ENCODE data around the gene WNK2. TPM values are rescaled to one million over a fixed set of nuclear protein-coding genes. Genes with fewer than 3 reads are reported as not detected.

WNK2 gene
- total RNA-seq, 1 donor from 2014 or later: 1.9 TPM

DNA sequence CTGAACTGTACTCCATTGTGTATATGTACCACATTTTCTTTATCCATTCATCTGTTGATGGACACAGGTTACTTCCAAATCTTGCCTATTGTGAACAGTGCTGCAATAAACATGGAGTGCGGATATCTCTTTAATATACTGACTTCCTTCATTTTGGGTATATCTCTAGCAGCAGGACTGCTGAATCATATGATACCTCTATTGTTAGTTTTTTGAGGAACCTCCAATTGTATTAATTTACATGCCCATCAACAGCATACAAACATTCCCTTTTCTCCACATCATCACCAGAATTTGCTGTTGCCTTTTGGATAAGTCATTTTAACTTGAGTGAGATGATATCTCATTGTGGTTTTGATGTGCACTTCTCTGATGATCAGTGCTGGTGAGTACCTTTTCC, 185.7 kb downstream of the WNK2 start:
- no peak overlapping the region for H2AFZ ChIP-seq (ENCODE audit: low read depth, low read length)
- H3K4me3 ChIP-seq (ENCODE audit: insufficient read depth, low read depth, low read length): no peak overlapping the region
- H3K4me1 Mint-ChIP-seq (ENCODE audit: low read depth, unreplicated experiment): no peaks in the 10 kb centered on the region
- peaks cover 17% of the 10 kb centered on the region for H3K27me3 Mint-ChIP-seq (ENCODE audit: low read depth, unreplicated experiment)
- no peaks in the 10 kb centered on the region for H3K27me3 ChIP-seq (ENCODE audit: insufficient read depth, low read length)
- no peak for TF ChIP-seq EZH2 (IDR thresholded peaks at IDR 0.05; ENCODE audit: insufficient read depth, low read length)
- TF ChIP-seq, protein P1, sequence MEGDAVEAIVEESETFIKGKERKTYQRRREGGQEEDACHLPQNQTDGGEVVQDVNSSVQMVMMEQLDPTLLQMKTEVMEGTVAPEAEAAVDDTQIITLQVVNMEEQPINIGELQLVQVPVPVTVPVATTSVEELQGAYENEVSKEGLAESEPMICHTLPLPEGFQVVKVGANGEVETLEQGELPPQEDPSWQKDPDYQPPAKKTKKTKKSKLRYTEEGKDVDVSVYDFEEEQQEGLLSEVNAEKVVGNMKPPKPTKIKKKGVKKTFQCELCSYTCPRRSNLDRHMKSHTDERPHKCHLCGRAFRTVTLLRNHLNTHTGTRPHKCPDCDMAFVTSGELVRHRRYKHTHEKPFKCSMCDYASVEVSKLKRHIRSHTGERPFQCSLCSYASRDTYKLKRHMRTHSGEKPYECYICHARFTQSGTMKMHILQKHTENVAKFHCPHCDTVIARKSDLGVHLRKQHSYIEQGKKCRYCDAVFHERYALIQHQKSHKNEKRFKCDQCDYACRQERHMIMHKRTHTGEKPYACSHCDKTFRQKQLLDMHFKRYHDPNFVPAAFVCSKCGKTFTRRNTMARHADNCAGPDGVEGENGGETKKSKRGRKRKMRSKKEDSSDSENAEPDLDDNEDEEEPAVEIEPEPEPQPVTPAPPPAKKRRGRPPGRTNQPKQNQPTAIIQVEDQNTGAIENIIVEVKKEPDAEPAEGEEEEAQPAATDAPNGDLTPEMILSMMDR (IDR thresholded peaks at IDR 0.05; ENCODE audit: insufficient read depth, low read depth, low read length): no peak
- no peaks in the 10 kb centered on the region for H4K20me1 ChIP-seq (ENCODE audit: insufficient read depth, low read length)
- H3K9me3 ChIP-seq (ENCODE audit: insufficient read depth, low read depth, low read length): peaks cover 5% of the 10 kb centered on the region
- no peak overlapping the region for H3K27ac ChIP-seq (ENCODE audit: low read depth, low read length)
- H3K36me3 Mint-ChIP-seq (ENCODE audit: low read depth, unreplicated experiment): no peaks in the 10 kb centered on the region
- H3K4me2 ChIP-seq (ENCODE audit: low read length): no peak overlapping the region
- no peak overlapping the region for H3K9ac ChIP-seq (ENCODE audit: low read length)
- no peaks in the 10 kb centered on the region for H3K36me3 ChIP-seq (ENCODE audit: insufficient read depth, low read length)
- H3K9me3 Mint-ChIP-seq (ENCODE audit: unreplicated experiment): peaks cover 12% of the 10 kb centered on the region
- no peak for DNase-seq (ENCODE audit: low read depth)
- no peaks in the 10 kb centered on the region for H3K79me2 ChIP-seq (ENCODE audit: insufficient read depth, low read length)
- no peak for FAIRE-seq
- H3K4me1 ChIP-seq (ENCODE audit: insufficient read depth, low read length): no peaks in the 10 kb centered on the region
- H3K27ac Mint-ChIP-seq (ENCODE audit: unreplicated experiment): no peak overlapping the region
- H3K4me3 Mint-ChIP-seq (ENCODE audit: unreplicated experiment): no peak overlapping the region

Other genes starting within 250 kb of the WNK2 start
- gene FGD3, start 236.6 kb upstream of the WNK2 start, total RNA-seq: 0.09 TPM in 1 of 2 replicates, not detected in the other
- gene SUSD3, start 125.4 kb upstream of the WNK2 start, total RNA-seq: not detected in 2 replicates
- gene CARD19, start 87.9 kb upstream of the WNK2 start, total RNA-seq: 33.8 and 36.3 TPM in 2 replicates
- 26.9 and 28.3 TPM in 2 replicates for gene NINJ1, start 49.9 kb upstream of the WNK2 start, total RNA-seq